H1 (cell line): ENCODE data around the gene GPC6. TPM values are rescaled to one million over a fixed set of nuclear protein-coding genes. Genes with fewer than 3 reads are reported as not detected.

ENCODE experiments used
- ASH2L ChIP-seq: fragments of 200-600, 300-600 bp; sonication (generic); IDR thresholded peaks from one replicate; pipeline ENCODE4 v1.7.1; 2017; ENCODE audit warnings: low read length
- NANOG ChIP-seq: IDR thresholded peaks from 2 replicates; pipeline ENCODE4 v1.6.1; 2011; ENCODE audit warnings: low read length, low read depth, mild to moderate bottlenecking, inconsistent platforms; ENCODE audit not compliant: insufficient read depth, poor library complexity, severe bottlenecking
- NRF1 ChIP-seq: IDR thresholded peaks from 2 replicates; pipeline ENCODE4 v1.6.1; 2011; ENCODE audit warnings: mild to moderate bottlenecking, low read depth, low read length, improper control_type of control experiment
- POU5F1 ChIP-seq: IDR thresholded peaks from 2 replicates; pipeline ENCODE4 v1.6.1; 2011; ENCODE audit warnings: low read depth, mild to moderate bottlenecking, low read length, moderate library complexity
- polyA plus RNA-seq, 7 experiments: library from polyadenylated mRNA; depleted of rRNA in 3 of 7; stranded (reverse) in 5 of 7; unstranded in 2 of 7; fragments of >200 nt in 5 of 7; fragments of 200-250 nt in 2 of 7; gene quantifications; 1 replicate in 5 of 7; 2 replicates in 1 of 7; 4 replicates in 1 of 7; pipeline versions ENCODE4 v1.2.1 to v1.2.3, GENCODE V29; 2011 to 2013; ENCODE audit warnings: missing spikeins in 2 of 7, mixed read lengths in 2 of 7
- total RNA-seq: library from RNA; stranded (reverse); fragmentation: NEBNext Ultra II Directional; extraction: Animal tissue kit (Norgen Biotek cat#: 25700); gene quantifications from 2 replicates; pipeline ENCODE4 v1.2.1, GENCODE V29; 2021
- TF ChIP-seq, protein P1 (sequence below): IDR thresholded peaks from 2 replicates; pipeline ENCODE4 v1.6.1; 2011; ENCODE audit warnings: low read depth, mild to moderate bottlenecking, low read length; ENCODE audit not compliant: insufficient read depth

Gene GPC6
- total and polyA plus RNA-seq, 2 of the 8 experiments (the other 6 are each of a cell fraction or from before 2014, with no cell fraction given) = 5.4 to 12.0 TPM

DNA sequence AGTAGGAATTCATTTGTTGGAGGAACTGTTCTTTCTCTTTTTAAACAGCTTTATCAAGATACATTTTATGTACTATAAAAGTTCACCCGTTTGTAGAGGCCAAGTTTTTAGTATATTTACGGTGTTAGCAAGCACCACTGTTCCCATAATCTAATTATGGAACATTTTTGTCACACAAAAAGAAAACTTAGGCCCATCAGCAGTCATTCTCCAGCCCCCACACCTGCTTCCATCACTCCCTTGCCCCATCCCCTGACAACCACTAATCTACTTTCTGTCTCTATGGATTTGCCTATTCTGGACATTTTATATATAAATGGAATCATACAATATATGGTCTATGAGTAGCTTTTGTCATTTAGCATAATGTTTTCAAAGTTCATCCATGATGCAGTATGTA lies 787.9 kb downstream of the GPC6 start (continued):
- no peak for TF ChIP-seq POU5F1
- no peak for TF ChIP-seq NRF1
- TF ChIP-seq, protein P1, sequence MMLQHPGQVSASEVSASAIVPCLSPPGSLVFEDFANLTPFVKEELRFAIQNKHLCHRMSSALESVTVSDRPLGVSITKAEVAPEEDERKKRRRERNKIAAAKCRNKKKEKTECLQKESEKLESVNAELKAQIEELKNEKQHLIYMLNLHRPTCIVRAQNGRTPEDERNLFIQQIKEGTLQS = no peak
- no peak for TF ChIP-seq NANOG
- no peak for TF ChIP-seq ASH2L
